Measurements from ENCODE around the gene NPY5R. TPM values are rescaled to one million over a fixed set of nuclear protein-coding genes. Genes with fewer than 3 reads are reported as not detected.

Gene NPY5R
- under 1 TPM; 0.24 to 0.30 TPM for total RNA-seq

DNA sequence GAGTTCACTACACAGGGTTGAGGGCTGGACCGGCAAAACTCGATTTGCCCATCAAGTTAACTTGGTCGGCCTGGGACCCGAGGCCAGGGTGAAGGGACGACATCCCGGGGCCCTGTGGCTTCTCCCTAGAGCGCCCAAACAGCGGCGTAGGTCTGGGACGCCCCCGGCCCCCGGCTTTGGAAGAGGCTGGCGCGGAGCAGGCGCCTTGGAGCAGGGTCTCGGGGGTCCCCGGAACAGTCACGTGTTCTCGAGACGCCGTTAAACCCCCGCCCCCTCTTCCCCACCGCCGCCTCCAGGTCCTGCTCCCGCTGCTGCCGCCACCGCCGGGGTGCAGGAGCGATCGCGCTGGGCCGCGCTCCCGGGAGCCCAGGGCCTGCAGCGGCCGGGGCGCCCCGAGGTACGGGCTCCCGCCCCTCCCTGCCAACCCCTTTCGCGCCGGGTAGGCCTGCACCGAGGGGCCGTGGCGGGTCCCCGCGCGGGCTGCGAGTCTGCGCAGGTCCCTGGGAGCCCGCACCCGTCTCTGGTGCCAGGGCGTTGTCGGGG is at the start of gene NPY5R:
Gene NPY5R (plus strand): TSS at position 289 of the 543 bp plus-strand sequence. CDS start 6,382 bp downstream, outside the sequence.
- DNase-seq (ENCODE audit: low spot score) = no peak
- TF ChIP-seq, protein P1, sequence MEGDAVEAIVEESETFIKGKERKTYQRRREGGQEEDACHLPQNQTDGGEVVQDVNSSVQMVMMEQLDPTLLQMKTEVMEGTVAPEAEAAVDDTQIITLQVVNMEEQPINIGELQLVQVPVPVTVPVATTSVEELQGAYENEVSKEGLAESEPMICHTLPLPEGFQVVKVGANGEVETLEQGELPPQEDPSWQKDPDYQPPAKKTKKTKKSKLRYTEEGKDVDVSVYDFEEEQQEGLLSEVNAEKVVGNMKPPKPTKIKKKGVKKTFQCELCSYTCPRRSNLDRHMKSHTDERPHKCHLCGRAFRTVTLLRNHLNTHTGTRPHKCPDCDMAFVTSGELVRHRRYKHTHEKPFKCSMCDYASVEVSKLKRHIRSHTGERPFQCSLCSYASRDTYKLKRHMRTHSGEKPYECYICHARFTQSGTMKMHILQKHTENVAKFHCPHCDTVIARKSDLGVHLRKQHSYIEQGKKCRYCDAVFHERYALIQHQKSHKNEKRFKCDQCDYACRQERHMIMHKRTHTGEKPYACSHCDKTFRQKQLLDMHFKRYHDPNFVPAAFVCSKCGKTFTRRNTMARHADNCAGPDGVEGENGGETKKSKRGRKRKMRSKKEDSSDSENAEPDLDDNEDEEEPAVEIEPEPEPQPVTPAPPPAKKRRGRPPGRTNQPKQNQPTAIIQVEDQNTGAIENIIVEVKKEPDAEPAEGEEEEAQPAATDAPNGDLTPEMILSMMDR (IDR thresholded peaks at IDR 0.05) = no peak
- Histone ChIP-seq H3K27ac (peak within 1 kb of the TSS; percentile 11 to 28), H3K4me3 (peak within 1 kb of the TSS; percentile 19 to 52), H3K9me3 (no peaks in the 10 kb centered on the region), H3K27me3 (peaks cover 2 to 8% of the 10 kb centered on the region in 2 donors), H3K4me1 (peaks cover 0 to 14% of the 10 kb centered on the region in 2 donors), H3K36me3 (no peaks in the 10 kb centered on the region)

DNA sequence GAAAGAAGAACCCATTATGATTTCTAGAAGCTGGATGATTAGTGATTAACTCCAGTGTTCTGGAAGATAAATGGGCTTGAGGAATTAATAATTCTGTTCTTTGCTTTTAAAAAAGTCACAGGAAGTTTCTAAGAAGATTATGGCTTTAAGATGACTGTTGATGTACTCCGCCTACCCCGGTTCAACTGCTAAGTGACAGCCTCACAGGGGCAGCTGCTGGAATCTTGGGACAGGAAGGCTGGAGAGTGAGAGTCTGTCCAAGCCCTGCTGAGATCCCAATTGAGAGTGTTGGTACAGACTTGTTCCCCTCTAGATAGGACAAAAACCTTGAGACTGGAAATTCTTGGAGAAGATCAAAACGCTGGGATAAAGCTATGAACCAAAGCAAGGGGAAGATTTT is 48.6 kb upstream of the NPY5R start:
- no peaks in the 10 kb centered on the region for H3K27me3 ChIP-seq
- H3K4me1 ChIP-seq = no peaks in the 10 kb centered on the region
- H3K4me3 ChIP-seq = no peak overlapping the region
- H3K36me3 ChIP-seq = no peaks in the 10 kb centered on the region
- peaks cover 0 to 5% of the 10 kb centered on the region in 2 donors for H3K9me3 ChIP-seq
- TF ChIP-seq, protein P1 (IDR thresholded peaks at IDR 0.05) = no peak
- DNase-seq (ENCODE audit: low spot score) = no peak
- no peak overlapping the region for H3K27ac ChIP-seq

DNA sequence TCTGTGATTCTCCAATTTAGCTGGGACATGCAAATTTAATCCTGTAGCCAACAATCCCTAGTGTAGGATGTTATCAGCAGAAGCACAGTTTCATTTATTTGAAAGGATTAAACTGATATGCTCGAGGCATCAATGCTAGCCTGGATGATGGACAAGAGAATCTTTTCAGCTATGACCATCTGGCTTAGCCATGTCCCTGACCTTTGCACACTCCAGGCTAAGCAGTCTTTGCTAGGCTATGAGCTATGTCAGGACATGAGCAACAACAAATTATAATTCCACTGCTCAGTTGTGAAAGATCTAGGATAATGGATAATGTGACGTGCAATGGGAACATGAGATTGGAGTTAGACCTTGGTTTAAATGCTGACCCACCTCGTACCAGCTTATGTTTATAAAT is 43.2 kb upstream of the NPY5R start:
- TF ChIP-seq, protein P1 (IDR thresholded peaks at IDR 0.05) = no peak
- H3K27me3 ChIP-seq = no peaks in the 10 kb centered on the region
- no peak for DNase-seq (ENCODE audit: low spot score)
- peaks cover 0 to 5% of the 10 kb centered on the region in 2 donors for H3K9me3 ChIP-seq
- H3K27ac ChIP-seq = no peak overlapping the region
- H3K4me1 ChIP-seq = no peaks in the 10 kb centered on the region
- H3K36me3 ChIP-seq = no peaks in the 10 kb centered on the region
- no peak overlapping the region for H3K4me3 ChIP-seq

DNA sequence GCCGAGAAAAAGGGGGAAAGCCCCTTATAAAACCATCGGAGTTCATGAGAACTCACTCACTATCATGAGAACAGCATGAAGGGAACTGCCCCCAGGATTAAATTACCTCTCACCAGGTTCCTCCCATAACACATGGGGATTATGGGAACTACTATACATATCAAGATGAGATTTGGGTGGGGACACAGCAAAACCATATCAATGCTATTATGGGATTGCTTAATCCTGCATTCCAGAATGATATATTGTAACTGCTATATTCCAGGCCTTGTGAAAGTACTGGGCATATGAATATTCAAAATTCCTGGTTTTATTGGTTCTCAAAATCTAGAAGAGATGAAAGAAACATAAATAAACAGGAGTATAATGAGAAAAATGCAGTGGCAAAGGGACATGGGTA is 40.6 kb upstream of the NPY5R start:
- Histone ChIP-seq H3K27me3 (no peaks in the 10 kb centered on the region), H3K9me3 (peaks cover 0 to 5% of the 10 kb centered on the region in 2 donors), H3K36me3 (no peaks in the 10 kb centered on the region), H3K4me1 (no peaks in the 10 kb centered on the region), H3K27ac (no peak overlapping the region), H3K4me3 (no peak overlapping the region)
- TF ChIP-seq, protein P1 (IDR thresholded peaks at IDR 0.05) = no peak
- DNase-seq (ENCODE audit: low spot score) = no peak

DNA sequence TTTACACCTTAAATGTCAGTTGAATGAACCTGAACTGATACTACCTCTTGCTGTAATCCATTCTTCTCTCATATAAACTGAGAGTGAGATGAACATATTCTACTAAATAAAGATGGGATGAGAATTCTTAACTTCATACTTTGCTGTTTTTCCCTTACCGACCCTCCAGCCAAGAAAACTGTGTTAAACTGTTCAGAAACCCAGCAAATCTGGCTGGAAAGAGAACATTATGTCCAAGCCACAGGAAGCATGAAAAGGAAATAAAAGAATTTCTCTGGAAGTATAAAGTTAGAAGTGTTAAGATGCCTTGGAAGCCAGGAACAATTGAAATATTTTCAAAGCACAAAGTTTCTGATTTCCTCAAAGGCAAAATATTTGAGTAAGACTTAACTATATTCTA is 34.2 kb upstream of the NPY5R start:
- no peaks in the 10 kb centered on the region for H3K4me1 ChIP-seq
- DNase-seq (ENCODE audit: low spot score) = no peak
- H3K27me3 ChIP-seq = no peaks in the 10 kb centered on the region
- no peaks in the 10 kb centered on the region for H3K9me3 ChIP-seq
- H3K27ac ChIP-seq = no peak overlapping the region
- TF ChIP-seq, protein P1 (IDR thresholded peaks at IDR 0.05) = no peak
- no peak overlapping the region for H3K4me3 ChIP-seq
- no peaks in the 10 kb centered on the region for H3K36me3 ChIP-seq

DNA sequence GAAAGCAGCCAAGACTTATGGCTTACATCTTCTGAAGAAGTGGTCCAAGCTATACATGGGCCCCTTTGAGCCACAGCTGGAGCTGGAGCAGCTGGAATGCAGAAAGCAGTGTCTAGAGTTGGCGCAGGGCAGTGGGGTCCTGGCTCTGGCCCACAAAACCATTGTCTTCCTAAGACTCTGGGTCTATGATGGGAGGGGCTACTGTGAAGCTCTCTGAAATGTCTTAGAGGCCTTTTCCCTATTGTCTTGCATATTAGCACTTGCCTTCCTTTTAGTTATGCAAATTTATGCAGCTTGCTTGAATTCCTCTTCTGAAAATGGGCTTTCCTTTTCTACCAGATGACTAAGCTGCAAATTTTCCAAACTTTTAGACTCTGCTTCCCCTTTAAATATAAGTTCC is 26.6 kb upstream of the NPY5R start:
- Histone ChIP-seq H3K27me3 (no peaks in the 10 kb centered on the region), H3K36me3 (no peaks in the 10 kb centered on the region), H3K9me3 (peaks cover 0 to 25% of the 10 kb centered on the region in 2 donors), H3K4me3 (no peak overlapping the region), H3K4me1 (no peaks in the 10 kb centered on the region), H3K27ac (no peak overlapping the region)
- no peak for DNase-seq (ENCODE audit: low spot score)
- TF ChIP-seq, protein P1 (IDR thresholded peaks at IDR 0.05) = no peak
